Transverse colon (tissue), 3 donors: ENCODE data around the gene TMEM132D.

Experiments used
- POLR2A ChIP-seq: fragments of 450-650 bp; IDR thresholded peaks from one replicate; pipeline ENCODE4 v1.6.1; 2016; ENCODE audit warnings: antibody characterized with exemption, mild to moderate bottlenecking, moderate library complexity
- TF ChIP-seq, protein P1 (sequence below), 5 experiments: fragments of 200-600 bp in 3 of 5; fragments of 450-650 bp in 2 of 5; sonication (generic) in 3 of 5; IDR thresholded peaks; 1 replicate in 2 of 5; 2 replicates in 3 of 5; pipeline ENCODE4 v1.5.1; 2016 to 2017; ENCODE audit warnings: antibody characterized with exemption in 5 of 5, inconsistent platforms in 3 of 5, mild to moderate bottlenecking in 2 of 5, moderate library complexity in 1 of 5

DNA sequence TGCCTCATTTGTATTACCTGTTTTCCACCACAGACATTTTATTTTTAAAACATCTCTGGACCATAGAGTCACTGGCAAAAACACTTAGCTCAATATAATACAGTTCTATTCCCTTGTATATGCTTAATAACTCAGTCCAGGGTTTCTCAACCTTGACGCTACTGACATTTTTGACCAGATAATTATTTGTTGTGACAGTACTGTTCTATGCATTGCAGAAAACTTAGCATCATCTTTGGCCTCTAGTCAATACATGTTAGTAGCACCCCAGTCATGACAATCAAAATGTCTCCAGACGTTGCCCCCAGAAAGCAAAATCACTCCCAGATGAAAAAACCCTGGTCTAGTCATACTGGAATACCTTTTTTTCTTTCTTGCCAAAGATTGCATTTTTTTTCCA lies 174.7 kb downstream of the TMEM132D start:
- TF ChIP-seq POLR2A = no peak
- TF ChIP-seq, protein P1, sequence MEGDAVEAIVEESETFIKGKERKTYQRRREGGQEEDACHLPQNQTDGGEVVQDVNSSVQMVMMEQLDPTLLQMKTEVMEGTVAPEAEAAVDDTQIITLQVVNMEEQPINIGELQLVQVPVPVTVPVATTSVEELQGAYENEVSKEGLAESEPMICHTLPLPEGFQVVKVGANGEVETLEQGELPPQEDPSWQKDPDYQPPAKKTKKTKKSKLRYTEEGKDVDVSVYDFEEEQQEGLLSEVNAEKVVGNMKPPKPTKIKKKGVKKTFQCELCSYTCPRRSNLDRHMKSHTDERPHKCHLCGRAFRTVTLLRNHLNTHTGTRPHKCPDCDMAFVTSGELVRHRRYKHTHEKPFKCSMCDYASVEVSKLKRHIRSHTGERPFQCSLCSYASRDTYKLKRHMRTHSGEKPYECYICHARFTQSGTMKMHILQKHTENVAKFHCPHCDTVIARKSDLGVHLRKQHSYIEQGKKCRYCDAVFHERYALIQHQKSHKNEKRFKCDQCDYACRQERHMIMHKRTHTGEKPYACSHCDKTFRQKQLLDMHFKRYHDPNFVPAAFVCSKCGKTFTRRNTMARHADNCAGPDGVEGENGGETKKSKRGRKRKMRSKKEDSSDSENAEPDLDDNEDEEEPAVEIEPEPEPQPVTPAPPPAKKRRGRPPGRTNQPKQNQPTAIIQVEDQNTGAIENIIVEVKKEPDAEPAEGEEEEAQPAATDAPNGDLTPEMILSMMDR (IDR thresholded peaks at IDR 0.05) = no peak
